H1 (cell line): ENCODE measurements around the gene RSU1. TPM values are rescaled to one million over a fixed set of nuclear protein-coding genes. Genes with fewer than 3 reads are reported as not detected.

Experiments used
- CTCF ChIA-PET: fragments of 300-600 bp; sonication (Branson Sonifier 250); formaldehyde crosslinking; loops from one replicate; lab custom pipeline; 2021; ENCODE audit not compliant: partially characterized antibody; lab: Charles Lee
- POLR2A ChIA-PET: fragments of 300-600 bp; sonication (Branson Sonifier 250); formaldehyde crosslinking; loops from one replicate; lab custom pipeline; 2021; ENCODE audit warnings: inconsistent platforms; ENCODE audit not compliant: partially characterized antibody; lab: Charles Lee
- DNase-seq, 2 experiments: peaks; one replicate each; pipeline versions ENCODE4 v3.0.0 to v3.0.0-alpha.2; 2010 to 2022; ENCODE audit warnings: low spot score in 2 of 2, low read depth in 1 of 2, mixed read lengths in 1 of 2
- FAIRE-seq: peaks from 2 replicates; lab custom pipeline; 2011; peaks lifted over from hg19 to GRCh38; lab: Jason Lieb, UNC
- H2AFZ ChIP-seq: 2 replicates; pipeline ENCODE4 v1.8.1; 2012; ENCODE audit warnings: low read length, inconsistent platforms
- H2AK5ac ChIP-seq: 2 replicates; pipeline ENCODE4 v1.6.1; 2013; ENCODE audit warnings: low read depth, low read length
- H2BK120ac ChIP-seq: replicated peaks from 2 replicates; pipeline ENCODE3; 2013; ENCODE audit warnings: low read depth, low read length, inconsistent platforms
- H2BK12ac ChIP-seq: 2 replicates; pipeline ENCODE4 v1.6.1; 2013; ENCODE audit warnings: low read depth, low read length
- H2BK15ac ChIP-seq: 2 replicates; pipeline ENCODE4 v1.6.1; 2013; ENCODE audit warnings: low read length
- H2BK20ac ChIP-seq: 2 replicates; pipeline ENCODE4 v1.6.1; 2013; ENCODE audit warnings: low read length
- H2BK5ac ChIP-seq: 2 replicates; pipeline ENCODE4 v1.6.1; 2013; ENCODE audit warnings: low read depth, low read length
- H3K14ac ChIP-seq: 2 replicates; pipeline ENCODE4 v1.6.1; 2013; ENCODE audit warnings: inconsistent platforms; ENCODE audit not compliant: insufficient read length
- H3K18ac ChIP-seq: 2 replicates; pipeline ENCODE4 v1.6.1; 2013; ENCODE audit warnings: low read length; ENCODE audit errors: extremely low read depth
- H3K23ac ChIP-seq: 2 replicates; pipeline ENCODE4 v1.6.1; 2013; ENCODE audit warnings: inconsistent platforms; ENCODE audit not compliant: insufficient read length
- H3K23me2 ChIP-seq: 2 replicates; pipeline ENCODE4 v1.6.1; 2013; ENCODE audit warnings: low read depth, low read length
- H3K27ac ChIP-seq: 2 replicates; pipeline ENCODE4 v1.6.1; 2011; ENCODE audit warnings: low read depth, low read length, inconsistent platforms
- H3K27me3 ChIP-seq, 4 experiments: replicated peaks in 1 of 4; 1 replicate in 1 of 4; 2 replicates in 3 of 4; pipeline versions ENCODE4 v1.6.1 to v1.8.1; 2011 to 2013; ENCODE audit warnings: low read length in 3 of 4, mild to moderate bottlenecking in 3 of 4, inconsistent platforms in 2 of 4, mixed read lengths in 2 of 4, moderate library complexity in 1 of 4; ENCODE audit not compliant: control insufficient read depth in 3 of 4, insufficient read depth in 3 of 4; ENCODE audit errors: extremely low read depth in 1 of 4
- H3K36me3 ChIP-seq, 4 experiments: 2 replicates each; pipeline versions ENCODE4 v1.6.1 to v1.8.1; 2011 to 2013; ENCODE audit warnings: mild to moderate bottlenecking in 4 of 4, low read length in 3 of 4, moderate library complexity in 2 of 4, control low read depth in 1 of 4, inconsistent platforms in 1 of 4; ENCODE audit not compliant: insufficient read depth in 4 of 4, control insufficient read depth in 2 of 4
- H3K4ac ChIP-seq: replicated peaks from 2 replicates; pipeline ENCODE3; 2013; ENCODE audit warnings: low read length, low read depth, mixed read lengths, inconsistent platforms; ENCODE audit not compliant: insufficient read length
- H3K4me1 ChIP-seq, 4 experiments: replicated peaks in 1 of 4; 1 replicate in 1 of 4; 2 replicates in 3 of 4; pipeline versions ENCODE4 v1.6.1 to v1.8.1; 2011 to 2013; ENCODE audit warnings: low read length in 3 of 4, inconsistent platforms in 2 of 4, mixed read lengths in 1 of 4; ENCODE audit not compliant: insufficient read depth in 4 of 4, control insufficient read depth in 3 of 4
- H3K4me2 ChIP-seq, 2 experiments: 2 replicates each; pipeline versions ENCODE4 v1.6.1 to v1.8.1; 2011 to 2013; ENCODE audit warnings: low read depth in 2 of 2, low read length in 2 of 2, control low read depth in 1 of 2, inconsistent platforms in 1 of 2, mild to moderate bottlenecking in 1 of 2; ENCODE audit not compliant: insufficient read depth in 1 of 2
- H3K4me3 ChIP-seq, 4 experiments: fragments of 200-600, 300-600 bp in 1 of 4; sonication (generic), shearing (Covaris generic), sonication (Bioruptor Twin) in 1 of 4; 2 replicates each; pipeline versions ENCODE4 v1.5.1 to v1.8.1; 2011 to 2016; ENCODE audit warnings: low read length in 4 of 4, low read depth in 3 of 4, control low read depth in 2 of 4, inconsistent platforms in 2 of 4, mild to moderate bottlenecking in 2 of 4, mixed read lengths in 1 of 4, moderate library complexity in 1 of 4; ENCODE audit not compliant: insufficient read depth in 2 of 4; ENCODE audit errors: extremely low read depth in 1 of 4
- H3K56ac ChIP-seq: replicated peaks from 2 replicates; pipeline ENCODE3; 2013; ENCODE audit warnings: low read depth, mild to moderate bottlenecking, mixed read lengths, low read length, inconsistent platforms; ENCODE audit not compliant: insufficient read length
- H3K79me1 ChIP-seq: 2 replicates; pipeline ENCODE4 v1.6.1; 2013; ENCODE audit warnings: low read depth, low read length, control low read depth
- H3K79me2 ChIP-seq, 2 experiments: 2 replicates each; pipeline versions ENCODE4 v1.6.1 to v1.8.1; 2012 to 2013; ENCODE audit warnings: low read length in 2 of 2, mild to moderate bottlenecking in 2 of 2, inconsistent platforms in 1 of 2; ENCODE audit not compliant: insufficient read depth in 2 of 2, control insufficient read depth in 1 of 2
- H3K9ac ChIP-seq, 4 experiments: replicated peaks in 1 of 4; 1 replicate in 1 of 4; 2 replicates in 3 of 4; pipeline versions ENCODE4 v1.6.1 to v1.8.1; 2011 to 2013; ENCODE audit warnings: low read depth in 3 of 4, low read length in 3 of 4, control low read depth in 2 of 4, mild to moderate bottlenecking in 2 of 4, moderate library complexity in 2 of 4, inconsistent platforms in 1 of 4; ENCODE audit errors: extremely low read depth in 1 of 4
- H3K9me3 ChIP-seq, 2 experiments: 2 replicates each; pipeline versions ENCODE4 v1.6.1 to v1.8.1; 2012 to 2013; ENCODE audit warnings: mild to moderate bottlenecking in 2 of 2, moderate library complexity in 2 of 2, control low read depth in 1 of 2, inconsistent platforms in 1 of 2, low read depth in 1 of 2, low read length in 1 of 2, mixed read lengths in 1 of 2; ENCODE audit not compliant: insufficient read depth in 2 of 2
- H4K20me1 ChIP-seq, 2 experiments: replicated peaks in 1 of 2; 2 replicates each; pipeline versions ENCODE3 to v1.8.1; 2011 to 2013; ENCODE audit warnings: inconsistent platforms in 2 of 2, low read length in 2 of 2, mild to moderate bottlenecking in 1 of 2; ENCODE audit not compliant: insufficient read depth in 2 of 2, control insufficient read depth in 1 of 2
- H4K5ac ChIP-seq: 2 replicates; pipeline ENCODE4 v1.6.1; 2013; ENCODE audit warnings: low read length, low read depth, mixed read lengths, inconsistent platforms; ENCODE audit not compliant: insufficient read length
- H4K8ac ChIP-seq: 2 replicates; pipeline ENCODE4 v1.8.0; 2013; ENCODE audit warnings: mild to moderate bottlenecking, moderate library complexity, low read length, inconsistent platforms; ENCODE audit not compliant: insufficient read depth; ENCODE audit errors: extremely low read depth
- H4K91ac ChIP-seq: replicated peaks from 2 replicates; pipeline ENCODE3; 2013; ENCODE audit warnings: low read length, mixed read lengths, inconsistent platforms; ENCODE audit not compliant: insufficient read length
- ATF2 ChIP-seq: IDR thresholded peaks from 2 replicates; pipeline ENCODE4 v1.6.1; 2012; ENCODE audit warnings: low read length, inconsistent platforms
- CREB1 ChIP-seq: IDR thresholded peaks from 2 replicates; pipeline ENCODE4 v1.6.1; 2012; ENCODE audit warnings: inconsistent platforms
- CTCF ChIP-seq, 3 experiments: IDR thresholded peaks; 1 replicate in 2 of 3; 2 replicates in 1 of 3; pipeline versions ENCODE4 v1.5.1 to v1.6.1; 2011; ENCODE audit warnings: low read length in 3 of 3, mild to moderate bottlenecking in 3 of 3, inconsistent platforms in 2 of 3, low read depth in 1 of 3, moderate library complexity in 1 of 3; ENCODE audit not compliant: insufficient read depth in 1 of 3; ENCODE audit errors: control extremely low read depth in 1 of 3
- HDAC6 ChIP-seq: IDR thresholded peaks from one replicate; pipeline ENCODE4 v1.7.1; 2012; ENCODE audit warnings: low read depth, mild to moderate bottlenecking, inconsistent platforms, low read length, moderate library complexity
- JUND ChIP-seq: IDR thresholded peaks from 2 replicates; pipeline ENCODE4 v1.6.1; 2011; ENCODE audit warnings: mild to moderate bottlenecking, improper control_type of control experiment, low read length
- RXRA ChIP-seq: IDR thresholded peaks from 2 replicates; pipeline ENCODE4 v1.6.1; 2011; ENCODE audit warnings: low read depth, mild to moderate bottlenecking, low read length, moderate library complexity; ENCODE audit not compliant: insufficient read depth
- TAF7 ChIP-seq: optimal IDR thresholded peaks from 2 replicates; pipeline ENCODE3; 2011; ENCODE audit warnings: low read depth, mild to moderate bottlenecking, inconsistent platforms, low read length, moderate library complexity, borderline replicate concordance
- USF2 ChIP-seq: IDR thresholded peaks from 2 replicates; pipeline ENCODE4 v1.6.1; 2011; ENCODE audit warnings: low read length, improper control_type of control experiment
- WGBS, 2 experiments: shearing (Covaris generic) in 1 of 2; methylation state at CpG; one replicate each; pipeline versions ENCODE4 v1.1.6 to v1.1.7; 2013 to 2015; ENCODE audit warnings: low lambda C conversion rate in 2 of 2, mixed read lengths in 2 of 2, inconsistent platforms in 1 of 2, low coverage in 1 of 2, missing lambda C conversion rate in 1 of 2; ENCODE audit not compliant: insufficient replicate concordance in 2 of 2, insufficient coverage in 1 of 2, insufficient read length in 1 of 2; ENCODE audit errors: extremely low coverage in 1 of 2, missing lambda C conversion rate in 1 of 2; 5-methylcytosine and 5-hydroxymethylcytosine counted together
- polyA plus RNA-seq, 7 experiments: library from polyadenylated mRNA; depleted of rRNA in 3 of 7; stranded (reverse) in 5 of 7; unstranded in 2 of 7; fragments of >200 nt in 5 of 7; fragments of 200-250 nt in 2 of 7; gene quantifications; 1 replicate in 5 of 7; 2 replicates in 1 of 7; 4 replicates in 1 of 7; pipeline versions ENCODE4 v1.2.1 to v1.2.3, GENCODE V29; 2011 to 2013; ENCODE audit warnings: missing spikeins in 2 of 7, mixed read lengths in 2 of 7
- total RNA-seq: library from RNA; stranded (reverse); fragmentation: NEBNext Ultra II Directional; extraction: Animal tissue kit (Norgen Biotek cat#: 25700); gene quantifications from 2 replicates; pipeline ENCODE4 v1.2.1, GENCODE V29; 2021

Gene RSU1
- total and polyA plus RNA-seq, 2 of the 8 experiments (the other 6 are each of a cell fraction or from before 2014, with no cell fraction given): 50.0 to 68.2 TPM

- H2AK5ac ChIP-seq: no peak overlapping the region
- WGBS, 2 experiments: 90% methylated on average over 5 of the region's 5 CpGs; no CpG with 5 or more reads in 1 of the 2 experiments
- peaks cover 0 to 1% of the 10 kb centered on the region in 2 experiments for H4K20me1 ChIP-seq
- H3K79me1 ChIP-seq: no peaks in the 10 kb centered on the region; the same call in 1 of the 2 replicates
- H2BK120ac ChIP-seq: no peak overlapping the region
- H2BK5ac ChIP-seq: no peak overlapping the region
- no peak overlapping the region for H3K23ac ChIP-seq
- H3K18ac ChIP-seq: no peak overlapping the region
- no peak overlapping the region for H4K5ac ChIP-seq
- H3K56ac ChIP-seq: no peak overlapping the region
- no peaks in the 10 kb centered on the region for H3K27me3 ChIP-seq
- H3K9me3 ChIP-seq: peaks cover 0 to 3% of the 10 kb centered on the region in 2 experiments; a peak in 2 of 4 replicates
- no peaks in the 10 kb centered on the region for H3K4me1 ChIP-seq
- peaks cover 2% of the 10 kb centered on the region; the same call in 1 of the 2 replicates for H3K23me2 ChIP-seq
- no peak overlapping the region for H2AFZ ChIP-seq
- POLR2A ChIA-PET: no interaction called here
- no peak overlapping the region for H4K8ac ChIP-seq
- no peak overlapping the region for H4K91ac ChIP-seq
- DNase-seq (no peak), FAIRE-seq (no peak)
- H3K4me3 ChIP-seq: no peak overlapping the region
- no peak overlapping the region for H3K4ac ChIP-seq
- no peak overlapping the region for H3K4me2 ChIP-seq
- no peak overlapping the region for H3K27ac ChIP-seq
- no peak overlapping the region for H3K9ac ChIP-seq
- H3K14ac ChIP-seq: no peak overlapping the region
- no peak overlapping the region for H2BK12ac ChIP-seq
- CTCF ChIA-PET: no interaction called here
- H3K79me2 ChIP-seq: peaks cover 0 to 36% of the 10 kb centered on the region in 2 experiments; a peak in 3 of 4 replicates
- H2BK15ac ChIP-seq: no peak overlapping the region
- no peak overlapping the region for H2BK20ac ChIP-seq
- peaks cover 0 to 3% (median 1%) of the 10 kb centered on the region in 4 experiments; a peak in 3 of 8 replicates for H3K36me3 ChIP-seq
- no peak for TF ChIP-seq TAF7
- TF ChIP-seq USF2: no peak
- TF ChIP-seq CTCF (IDR thresholded peaks at IDR 0.05; ENCODE audit: control extremely low read depth in 1 of 3, insufficient read depth in 1 of 3, low read depth in 1 of 3, low read length in 3 of 3): no peak
- no peak for TF ChIP-seq CREB1
- no peak for TF ChIP-seq RXRA
- no peak for TF ChIP-seq HDAC6
- TF ChIP-seq JUND: no peak
- no peak for TF ChIP-seq ATF2
Measured at GRCh38 chr10:16798571-16798970, 18.7 kb downstream of the RSU1 start.
